Motor neuron (in vitro differentiated cells): ENCODE measurements around the gene SND1. TPM values are rescaled to one million over a fixed set of nuclear protein-coding genes. Genes with fewer than 3 reads are reported as not detected.

Experiments
- ATAC-seq, 8 experiments: fragments of 200-7000 bp; cut with Tn5 transposase; replicated peaks in 6 of 8; 2 replicates each; pipeline ENCODE4 v1.8.0; 2021; ENCODE audit warnings: mild to moderate bottlenecking in 8 of 8, moderate library complexity in 8 of 8
- H3K27ac ChIP-seq, 2 donors: fragments of 250-450 bp; sonication (Bioruptor Pico); 2 replicates each; pipeline ENCODE4 v1.9.0; 2021; ENCODE audit warnings: antibody characterized with exemption in 2 of 2, mild to moderate bottlenecking in 2 of 2, moderate library complexity in 1 of 2
- H3K4me1 ChIP-seq, 2 donors: fragments of 250-450 bp; sonication (Bioruptor Pico); replicated peaks in 1 of 2; 2 replicates each; pipeline ENCODE4 v1.6.1; 2021; ENCODE audit warnings: antibody characterized with exemption in 2 of 2, mild to moderate bottlenecking in 2 of 2, moderate library complexity in 1 of 2
- H3K4me3 ChIP-seq, 5 donors: fragments of 250-450 bp; sonication (Bioruptor Pico); 2 replicates each; pipeline ENCODE4 v1.9.0; 2021; ENCODE audit warnings: antibody characterized with exemption in 5 of 5, mild to moderate bottlenecking in 5 of 5, moderate library complexity in 4 of 5
- WGBS, 10 experiments: fragments of 450-650 bp; shearing (Covaris generic); methylation state at CpG; one replicate each; pipeline ENCODE4 v1.0.0; 2022; 5-methylcytosine and 5-hydroxymethylcytosine counted together
- in situ Hi-C, 9 experiments: fragments of 400-800 bp; cut with MboI; loops; one replicate each; pipeline ENCODE4 v1.15.0; 2021; ENCODE audit warnings: low sequenced_read_pairs in 9 of 9, low pct_unique_long_range_greater_than_20kb in 2 of 9; ENCODE audit not compliant: unreplicated experiment in 9 of 9
- total RNA-seq, 8 experiments: library from RNA; unstranded; fragments of 300-600 nt; gene quantifications; 2 replicates each; pipeline versions ENCODE4 v1.2.3 to v1.2.4, GENCODE V29; 2022

SND1 gene
- total RNA-seq, 8 experiments from 2014 or later, result 125 to 296 (median 182) TPM

- no peak overlapping the region for H3K27ac ChIP-seq
- H3K4me1 ChIP-seq, result peaks cover 21 to 24% of the 10 kb centered on the region in 2 donors
- no peak for ATAC-seq
- in situ Hi-C loops, result no loop called here
- 50 to 100% (median 80%) methylated on average over 1 of the region's 1 CpG; no CpG with 5 or more reads in 5 of the 10 experiments for WGBS, 10 experiments
- H3K4me3 ChIP-seq, result no peak overlapping the region
Observed at GRCh38 chr7:127752829-127753228, 100.8 kb downstream of the SND1 start.

- in situ Hi-C loops, result no loop called here
- ATAC-seq, result peak in 1 of 8 experiments; percentile 30
- Histone ChIP-seq H3K4me3 (no peak overlapping the region), H3K4me1 (peaks cover 21 to 24% of the 10 kb centered on the region in 2 donors), H3K27ac (no peak overlapping the region)
Observed at GRCh38 chr7:127754457-127754856, 102.5 kb downstream of the SND1 start.

- in situ Hi-C loops, result no loop called here
- WGBS, 10 experiments, result 32 to 100% (median 66%) methylated on average over 2 to 6 of the region's 6 CpGs; no CpG with 5 or more reads in 1 of the 10 experiments
- Histone ChIP-seq H3K4me3 (no peak overlapping the region), H3K4me1 (peaks cover 21 to 24% of the 10 kb centered on the region in 2 donors), H3K27ac (peak overlapping the region in 1 of 2 donors; percentile 45)
- ATAC-seq, result peak in 5 of 8 experiments; percentile 84 to 91 (median 88)
Observed at GRCh38 chr7:127755521-127755920, 103.5 kb downstream of the SND1 start.

GRCh38 chr7:127755965-127756364 lies 104.0 kb downstream of the SND1 start:
- in situ Hi-C loops, result no loop called here
- Histone ChIP-seq H3K27ac (no peak overlapping the region), H3K4me1 (peaks cover 21 to 24% of the 10 kb centered on the region in 2 donors), H3K4me3 (no peak overlapping the region)
- WGBS, 10 experiments, result 90 to 100% (median 100%) methylated on average over 1 to 2 of the region's 2 CpGs; no CpG with 5 or more reads in 2 of the 10 experiments
- no peak for ATAC-seq

GRCh38 chr7:127758105-127758504 lies 106.1 kb downstream of the SND1 start:
- in situ Hi-C loops, result no loop called here
- Histone ChIP-seq H3K27ac (no peak overlapping the region), H3K4me1 (peaks cover 11 to 17% of the 10 kb centered on the region in 2 donors), H3K4me3 (no peak overlapping the region)
- no peak for ATAC-seq
- WGBS, 10 experiments, result 100% methylated on average over 1 of the region's 1 CpG; no CpG with 5 or more reads in 4 of the 10 experiments

GRCh38 chr7:127758845-127759244 lies 106.9 kb downstream of the SND1 start:
- H3K27ac ChIP-seq, result no peak overlapping the region
- no peak for ATAC-seq
- whole genome bisulfite sequencing, 10 experiments, result 78 to 100% (median 98%) methylated on average over 2 to 5 of the region's 6 CpGs; no CpG with 5 or more reads in 1 of the 10 experiments
- in situ Hi-C loops, result no loop called here
- peaks cover 11 to 17% of the 10 kb centered on the region in 2 donors for H3K4me1 ChIP-seq
- H3K4me3 ChIP-seq, result no peak overlapping the region

GRCh38 chr7:127759945-127760421 lies 108.0 kb downstream of the SND1 start:
- H3K27ac ChIP-seq, result no peak overlapping the region
- H3K4me3 ChIP-seq, result no peak overlapping the region
- ATAC-seq, result no peak
- in situ Hi-C loops, result no loop called here
- 80 to 100% (median 88%) methylated on average over 1 to 5 of the region's 5 CpGs; no CpG with 5 or more reads in 3 of the 10 experiments for WGBS, 10 experiments
- peaks cover 10 to 16% of the 10 kb centered on the region in 2 donors for H3K4me1 ChIP-seq

- Histone ChIP-seq H3K27ac (no peak overlapping the region), H3K4me3 (no peak overlapping the region), H3K4me1 (peaks cover 5 to 14% of the 10 kb centered on the region in 2 donors)
- in situ Hi-C loops, result no loop called here
- no peak for ATAC-seq
- 91 to 100% (median 97%) methylated on average over 1 to 4 of the region's 4 CpGs for WGBS, 10 experiments
Observed at GRCh38 chr7:127760436-127761031, 108.5 kb downstream of the SND1 start.

- no peak for ATAC-seq
- in situ Hi-C loops, result no loop called here
Observed at GRCh38 chr7:127761196-127761595, 109.2 kb downstream of the SND1 start.

GRCh38 chr7:127764681-127765080 lies 112.7 kb downstream of the SND1 start:
- WGBS, 10 experiments, result 46 to 83% (median 56%) methylated on average over 3 to 6 of the region's 6 CpGs; no CpG with 5 or more reads in 5 of the 10 experiments
- Histone ChIP-seq H3K4me3 (no peak overlapping the region), H3K27ac (no peak overlapping the region), H3K4me1 (peaks cover 4 to 16% of the 10 kb centered on the region in 2 donors)
- ATAC-seq, result no peak
- in situ Hi-C loops, result no loop called here

More at GRCh38 chr7:127761196-127761595, 109.2 kb downstream of the SND1 start:
- peaks cover 0 to 8% of the 10 kb centered on the region in 2 donors for H3K4me1 ChIP-seq
- 83 to 100% (median 97%) methylated on average over 2 of the region's 2 CpGs; no CpG with 5 or more reads in 2 of the 10 experiments for WGBS, 10 experiments
- no peak overlapping the region for H3K4me3 ChIP-seq
- no peak overlapping the region for H3K27ac ChIP-seq

GRCh38 chr7:127765150-127765549 lies 113.2 kb downstream of the SND1 start:
- no peak for ATAC-seq
- Histone ChIP-seq H3K27ac (no peak overlapping the region), H3K4me1 (peaks cover 4 to 16% of the 10 kb centered on the region in 2 donors), H3K4me3 (no peak overlapping the region)
- in situ Hi-C loops, result no loop called here
- 48 to 100% (median 84%) methylated on average over 1 to 3 of the region's 3 CpGs; no CpG with 5 or more reads in 2 of the 10 experiments for WGBS, 10 experiments

- H3K27ac ChIP-seq, result no peak overlapping the region
- no peak overlapping the region for H3K4me3 ChIP-seq
- peaks cover 9 to 29% of the 10 kb centered on the region in 2 donors for H3K4me1 ChIP-seq
- in situ Hi-C loops, result no loop called here
- no peak for ATAC-seq
- WGBS, 10 experiments, result 86 to 100% (median 95%) methylated on average over 1 to 3 of the region's 4 CpGs; no CpG with 5 or more reads in 1 of the 10 experiments
Observed at GRCh38 chr7:127766831-127767459, 115.0 kb downstream of the SND1 start.

GRCh38 chr7:127768241-127768640 lies 116.2 kb downstream of the SND1 start:
- WGBS, 10 experiments, result 37 to 94% (median 76%) methylated on average over 2 of the region's 2 CpGs; no CpG with 5 or more reads in 3 of the 10 experiments
- no peak overlapping the region for H3K27ac ChIP-seq
- peaks cover 9 to 29% of the 10 kb centered on the region in 2 donors for H3K4me1 ChIP-seq
- ATAC-seq, result peak in 1 of 8 experiments; percentile 32
- no peak overlapping the region for H3K4me3 ChIP-seq
- in situ Hi-C loops, result no loop called here
